Ovary (tissue), 3 donors: ENCODE measurements around the gene SLC25A53.

Experiments used
- EP300 ChIP-seq: sonication (generic); formaldehyde crosslinking; IDR thresholded peaks from one replicate; pipeline ENCODE4 v1.6.1; 2017; ENCODE audit warnings: antibody characterized with exemption
- TF ChIP-seq, protein P1 (sequence below), 3 donors: fragments of 450-650 bp in 2 of 3; fragments of 200-600 bp in 1 of 3; IDR thresholded peaks; one replicate each; pipeline versions ENCODE4 v1.5.1 to v1.8.0; 2016 to 2022; ENCODE audit warnings: antibody characterized with exemption in 3 of 3, mild to moderate bottlenecking in 1 of 3
- donor health status: DM: no; HTN: no; CAD: no.

DNA sequence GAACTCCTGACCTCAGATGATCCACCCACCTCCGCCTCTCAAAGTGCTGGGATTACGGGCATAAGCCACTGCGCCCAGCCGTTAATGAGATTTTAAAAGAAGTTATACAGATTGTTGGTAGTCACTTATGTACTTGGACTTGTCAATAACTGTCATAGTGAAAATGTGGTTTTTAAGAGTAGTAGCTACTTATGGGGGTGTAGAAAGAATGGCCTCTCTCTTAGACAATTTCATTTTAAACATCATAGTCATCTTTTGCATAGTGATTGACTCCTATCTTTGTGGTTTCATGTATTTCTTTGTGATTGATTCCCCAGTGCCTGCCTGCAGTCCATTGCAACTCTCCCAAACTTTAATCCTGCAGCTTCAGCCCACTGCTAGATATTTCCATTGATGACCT, 26.9 kb upstream of the SLC25A53 start:
- TF ChIP-seq EP300 = no peak
- TF ChIP-seq, protein P1, sequence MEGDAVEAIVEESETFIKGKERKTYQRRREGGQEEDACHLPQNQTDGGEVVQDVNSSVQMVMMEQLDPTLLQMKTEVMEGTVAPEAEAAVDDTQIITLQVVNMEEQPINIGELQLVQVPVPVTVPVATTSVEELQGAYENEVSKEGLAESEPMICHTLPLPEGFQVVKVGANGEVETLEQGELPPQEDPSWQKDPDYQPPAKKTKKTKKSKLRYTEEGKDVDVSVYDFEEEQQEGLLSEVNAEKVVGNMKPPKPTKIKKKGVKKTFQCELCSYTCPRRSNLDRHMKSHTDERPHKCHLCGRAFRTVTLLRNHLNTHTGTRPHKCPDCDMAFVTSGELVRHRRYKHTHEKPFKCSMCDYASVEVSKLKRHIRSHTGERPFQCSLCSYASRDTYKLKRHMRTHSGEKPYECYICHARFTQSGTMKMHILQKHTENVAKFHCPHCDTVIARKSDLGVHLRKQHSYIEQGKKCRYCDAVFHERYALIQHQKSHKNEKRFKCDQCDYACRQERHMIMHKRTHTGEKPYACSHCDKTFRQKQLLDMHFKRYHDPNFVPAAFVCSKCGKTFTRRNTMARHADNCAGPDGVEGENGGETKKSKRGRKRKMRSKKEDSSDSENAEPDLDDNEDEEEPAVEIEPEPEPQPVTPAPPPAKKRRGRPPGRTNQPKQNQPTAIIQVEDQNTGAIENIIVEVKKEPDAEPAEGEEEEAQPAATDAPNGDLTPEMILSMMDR (IDR thresholded peaks at IDR 0.05) = no peak
